Endodermal cell (in vitro differentiated cells): ENCODE measurements around the gene ZNF335. TPM values are rescaled to one million over a fixed set of nuclear protein-coding genes. Genes with fewer than 3 reads are reported as not detected.
A peak's percentile ranks its signal among the peaks of the same experiment; 100 is the strongest.

Experiments
- DNase-seq: peaks from one replicate; pipeline ENCODE4 v3.0.0-alpha.2; 2017
- H3K27ac ChIP-seq: 2 replicates; pipeline ENCODE4 v1.5.1; 2013; ENCODE audit warnings: mild to moderate bottlenecking, low read depth, low read length, moderate library complexity
- H3K27me3 ChIP-seq: 2 replicates; pipeline ENCODE4 v1.6.1; 2013; ENCODE audit warnings: mild to moderate bottlenecking, low read length, moderate library complexity; ENCODE audit not compliant: insufficient read depth, control insufficient read depth, poor library complexity, severe bottlenecking
- H3K36me3 ChIP-seq: 2 replicates; pipeline ENCODE4 v1.7.0; 2013; ENCODE audit warnings: mild to moderate bottlenecking, low read length, moderate library complexity; ENCODE audit not compliant: control insufficient read depth, insufficient read depth
- H3K4me1 ChIP-seq: one replicate; pipeline ENCODE4 v1.7.0; 2013; ENCODE audit warnings: low read length; ENCODE audit not compliant: control insufficient read depth, insufficient read depth
- H3K4me3 ChIP-seq: 2 replicates; pipeline ENCODE4 v1.5.1; 2013; ENCODE audit warnings: mild to moderate bottlenecking, low read length, moderate library complexity
- H3K9ac ChIP-seq: 2 replicates; pipeline ENCODE4 v1.6.1; 2013; ENCODE audit warnings: mild to moderate bottlenecking, low read length, moderate library complexity; ENCODE audit not compliant: poor library complexity, severe bottlenecking; ENCODE audit errors: extremely low read depth
- H3K9me3 ChIP-seq: 2 replicates; pipeline ENCODE4 v1.6.1; 2013; ENCODE audit warnings: mild to moderate bottlenecking, low read length, moderate library complexity; ENCODE audit not compliant: control insufficient read depth
- H3K27ac Mint-ChIP-seq: 2 replicates; pipeline ENCODE4 v1.8.0; 2020; ENCODE audit warnings: mixed read lengths
- H3K27me3 Mint-ChIP-seq: 2 replicates; pipeline ENCODE4 v1.8.0; 2021; ENCODE audit warnings: mild to moderate bottlenecking, mixed read lengths; ENCODE audit not compliant: insufficient read depth
- H3K36me3 Mint-ChIP-seq: 2 replicates; pipeline ENCODE4 v1.8.0; 2020; ENCODE audit warnings: low read depth, mixed read lengths
- H3K4me1 Mint-ChIP-seq: 2 replicates; pipeline ENCODE4 v1.8.0; 2020; ENCODE audit warnings: mixed read lengths
- H3K4me3 Mint-ChIP-seq: 2 replicates; pipeline ENCODE4 v1.8.0; 2020; ENCODE audit warnings: mild to moderate bottlenecking, moderate library complexity, mixed read lengths
- H3K9me3 Mint-ChIP-seq: 2 replicates; pipeline ENCODE4 v1.8.0; 2020; ENCODE audit warnings: mild to moderate bottlenecking, mixed read lengths
- WGBS, 2 experiments: methylation state at CpG; one replicate each; pipeline versions ENCODE4 v1.1.5 to v1.1.7; 2013; ENCODE audit warnings: missing lambda C conversion rate in 2 of 2, mixed read lengths in 1 of 2; ENCODE audit not compliant: insufficient coverage in 1 of 2, insufficient read length in 1 of 2; 5-methylcytosine and 5-hydroxymethylcytosine counted together
- total RNA-seq, 2 donors: library from RNA; stranded (reverse); fragmentation: NEBNext Ultra II Directional in 1 of 2; extraction: Animal tissue kit (Norgen Biotek cat#: 25700) in 1 of 2; gene quantifications; 2 replicates in 1 of 2; 3 replicates in 1 of 2; pipeline ENCODE4 v1.2.1, GENCODE V29; 2021
- TF ChIP-seq, protein P1 (sequence below): fragments of 200-600 bp; sonication (generic); conservative IDR thresholded peaks from 2 replicates; pipeline ENCODE4 v1.5.0; 2021; ENCODE audit warnings: antibody characterized with exemption, mild to moderate bottlenecking

ZNF335 gene
- total RNA-seq, 2 donors from 2014 or later = 18.3 to 21.0 TPM

DNA sequence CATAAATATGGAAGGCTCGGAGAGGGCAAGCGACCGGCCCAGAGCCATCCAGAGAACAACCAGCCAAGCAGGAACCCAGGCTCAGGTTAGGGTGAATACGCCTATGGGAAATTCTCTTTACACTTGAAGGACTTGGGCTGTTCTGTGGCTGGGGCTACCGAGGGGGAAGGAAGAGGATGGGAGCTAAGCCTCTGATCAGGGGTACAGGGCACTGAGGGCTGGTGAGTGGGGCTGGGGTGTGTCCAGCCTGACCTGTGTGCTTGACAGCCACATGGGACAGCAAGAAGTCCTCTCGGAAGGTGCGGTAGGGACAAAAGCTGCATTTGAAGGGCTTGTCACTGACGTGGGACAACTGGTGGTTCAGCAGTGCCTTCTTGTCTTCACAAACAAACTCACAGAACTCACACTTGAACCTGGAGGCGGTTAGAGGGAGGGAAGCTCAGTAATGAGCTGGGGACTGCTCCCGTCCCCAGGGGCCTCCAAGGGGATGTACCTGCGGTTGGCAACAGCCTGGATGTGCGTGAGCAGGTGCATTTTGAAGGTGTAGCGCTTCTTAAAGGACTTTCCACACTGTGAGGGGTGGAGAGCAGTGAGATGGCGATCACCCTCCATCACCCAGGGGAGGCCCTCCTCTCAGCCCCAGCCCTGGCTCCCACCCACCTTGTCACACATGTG, 11.9 kb downstream of the ZNF335 start:
- no peak overlapping the region for H3K4me3 ChIP-seq
- TF ChIP-seq, protein P1, sequence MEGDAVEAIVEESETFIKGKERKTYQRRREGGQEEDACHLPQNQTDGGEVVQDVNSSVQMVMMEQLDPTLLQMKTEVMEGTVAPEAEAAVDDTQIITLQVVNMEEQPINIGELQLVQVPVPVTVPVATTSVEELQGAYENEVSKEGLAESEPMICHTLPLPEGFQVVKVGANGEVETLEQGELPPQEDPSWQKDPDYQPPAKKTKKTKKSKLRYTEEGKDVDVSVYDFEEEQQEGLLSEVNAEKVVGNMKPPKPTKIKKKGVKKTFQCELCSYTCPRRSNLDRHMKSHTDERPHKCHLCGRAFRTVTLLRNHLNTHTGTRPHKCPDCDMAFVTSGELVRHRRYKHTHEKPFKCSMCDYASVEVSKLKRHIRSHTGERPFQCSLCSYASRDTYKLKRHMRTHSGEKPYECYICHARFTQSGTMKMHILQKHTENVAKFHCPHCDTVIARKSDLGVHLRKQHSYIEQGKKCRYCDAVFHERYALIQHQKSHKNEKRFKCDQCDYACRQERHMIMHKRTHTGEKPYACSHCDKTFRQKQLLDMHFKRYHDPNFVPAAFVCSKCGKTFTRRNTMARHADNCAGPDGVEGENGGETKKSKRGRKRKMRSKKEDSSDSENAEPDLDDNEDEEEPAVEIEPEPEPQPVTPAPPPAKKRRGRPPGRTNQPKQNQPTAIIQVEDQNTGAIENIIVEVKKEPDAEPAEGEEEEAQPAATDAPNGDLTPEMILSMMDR = no peak
- no peak overlapping the region for H3K9ac ChIP-seq
- peak; percentile 26 for DNase-seq
- no peak overlapping the region for H3K27ac ChIP-seq
- no peak overlapping the region for H3K4me3 Mint-ChIP-seq
- no peaks in the 10 kb centered on the region for H3K9me3 ChIP-seq
- no peaks in the 10 kb centered on the region for H3K27me3 Mint-ChIP-seq
- H3K36me3 Mint-ChIP-seq = peaks cover 66% of the 10 kb centered on the region
- no peaks in the 10 kb centered on the region for H3K9me3 Mint-ChIP-seq
- H3K36me3 ChIP-seq = peaks cover 75% of the 10 kb centered on the region
- no peaks in the 10 kb centered on the region for H3K4me1 ChIP-seq
- no peaks in the 10 kb centered on the region for H3K27me3 ChIP-seq
- H3K27ac Mint-ChIP-seq = no peak overlapping the region
- no peaks in the 10 kb centered on the region for H3K4me1 Mint-ChIP-seq
- 92 to 95% methylated on average over 11 to 14 of the region's 14 CpGs for WGBS, 2 experiments

DNA sequence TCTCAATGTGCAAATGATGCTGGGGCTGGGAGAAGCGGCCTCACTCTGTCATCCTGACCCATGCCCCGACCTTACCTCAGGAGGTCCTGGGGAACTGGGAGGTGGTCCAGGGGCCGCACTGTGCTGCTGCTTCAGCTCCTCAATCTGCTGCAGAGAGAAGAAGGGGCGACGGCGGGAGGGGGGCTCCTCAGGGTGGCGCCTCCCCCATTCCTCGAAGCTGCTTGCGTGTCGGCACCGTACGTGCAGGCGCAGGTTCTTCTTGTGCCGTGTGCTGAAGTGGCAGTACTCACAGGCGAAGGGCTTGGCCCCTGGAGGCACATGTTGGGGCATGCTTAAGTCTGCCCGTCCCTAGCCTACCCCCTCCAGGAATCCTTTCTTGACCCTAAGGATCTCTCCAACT, 12.9 kb downstream of the ZNF335 start:
- Mint-ChIP-seq H3K36me3 (peaks cover 64% of the 10 kb centered on the region), H3K4me1 (no peaks in the 10 kb centered on the region), H3K27ac (no peak overlapping the region), H3K27me3 (no peaks in the 10 kb centered on the region), H3K9me3 (no peaks in the 10 kb centered on the region), H3K4me3 (no peak overlapping the region)
- H3K36me3 ChIP-seq = peaks cover 68% of the 10 kb centered on the region
- no peak overlapping the region for H3K9ac ChIP-seq
- DNase-seq = peak; percentile 23
- H3K9me3 ChIP-seq = no peaks in the 10 kb centered on the region
- H3K27me3 ChIP-seq = no peaks in the 10 kb centered on the region
- H3K4me3 ChIP-seq = no peak overlapping the region
- no peak overlapping the region for H3K27ac ChIP-seq
- H3K4me1 ChIP-seq = no peaks in the 10 kb centered on the region
- 89 to 90% methylated on average over 12 to 16 of the region's 16 CpGs for WGBS, 2 experiments
- TF ChIP-seq, protein P1 = no peak

DNA sequence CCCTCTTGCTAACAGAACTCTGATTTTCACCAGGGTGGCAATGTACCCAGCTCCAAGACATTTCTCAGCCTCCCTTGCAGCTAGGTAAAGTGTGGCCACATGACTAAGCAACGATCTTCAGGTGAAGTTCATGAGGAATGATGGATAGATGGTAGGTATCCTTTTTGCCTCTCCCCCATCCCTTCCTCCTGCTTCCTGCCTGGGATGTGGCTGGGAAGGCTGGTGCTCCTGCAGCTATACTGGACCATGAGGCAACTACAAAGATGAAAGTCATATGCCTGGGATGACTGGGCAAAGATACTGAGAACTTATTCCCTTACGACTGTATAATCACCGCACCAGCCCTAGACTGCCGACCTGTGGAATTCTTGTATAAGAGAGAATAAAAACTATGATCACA, 13.4 kb downstream of the ZNF335 start:
- TF ChIP-seq, protein P1 = no peak
- H3K36me3 ChIP-seq = peaks cover 67% of the 10 kb centered on the region
- no peaks in the 10 kb centered on the region for H3K4me1 Mint-ChIP-seq
- H3K9me3 ChIP-seq = no peaks in the 10 kb centered on the region
- H3K36me3 Mint-ChIP-seq = peaks cover 65% of the 10 kb centered on the region
- DNase-seq = peak; percentile 9
- no peaks in the 10 kb centered on the region for H3K4me1 ChIP-seq
- 96% methylated on average over 4 of the region's 4 CpGs; no CpG with 5 or more reads in 1 of the 2 experiments for WGBS, 2 experiments
- no peaks in the 10 kb centered on the region for H3K27me3 ChIP-seq
- no peaks in the 10 kb centered on the region for H3K9me3 Mint-ChIP-seq
- H3K27me3 Mint-ChIP-seq = no peaks in the 10 kb centered on the region
- H3K27ac Mint-ChIP-seq = no peak overlapping the region
- H3K4me3 ChIP-seq = no peak overlapping the region
- H3K9ac ChIP-seq = no peak overlapping the region
- H3K4me3 Mint-ChIP-seq = no peak overlapping the region
- no peak overlapping the region for H3K27ac ChIP-seq
